Activated naive CD4-positive, alpha-beta T cell treated with Interleukin-2 at 50 U/mL for 16 hours (primary cell): ENCODE data around the gene MEMO1.
"Not testable (repeated sequence)": the region's sequence is repeated elsewhere in the genome, so short reads cannot be mapped to it uniquely, and the experiment has no call there.

Experiments used
- DNase-seq: peaks from one replicate; pipeline ENCODE4 v3.0.0-alpha.2; 2020

MEMO1 gene

DNA sequence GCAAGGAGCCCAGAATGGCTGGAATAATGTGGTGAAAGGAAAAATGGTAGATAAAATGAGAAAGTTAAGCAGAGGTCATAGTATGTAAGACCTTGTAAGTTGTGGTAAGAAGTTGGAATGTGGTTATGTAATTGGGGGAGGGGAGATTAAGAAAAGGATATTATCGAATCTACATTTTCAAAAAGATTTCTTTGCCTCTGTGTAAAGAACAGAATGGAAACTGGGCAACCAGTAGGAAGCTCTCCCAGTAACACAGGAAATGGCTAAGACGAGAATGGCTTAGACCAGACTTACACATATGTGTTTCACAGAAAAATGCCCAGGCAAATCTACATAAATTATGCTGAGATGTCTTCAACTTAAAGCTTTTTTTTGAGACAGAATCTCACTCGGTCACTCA is 13.2 kb downstream of the MEMO1 start:
- DNase-seq = no peak

DNA sequence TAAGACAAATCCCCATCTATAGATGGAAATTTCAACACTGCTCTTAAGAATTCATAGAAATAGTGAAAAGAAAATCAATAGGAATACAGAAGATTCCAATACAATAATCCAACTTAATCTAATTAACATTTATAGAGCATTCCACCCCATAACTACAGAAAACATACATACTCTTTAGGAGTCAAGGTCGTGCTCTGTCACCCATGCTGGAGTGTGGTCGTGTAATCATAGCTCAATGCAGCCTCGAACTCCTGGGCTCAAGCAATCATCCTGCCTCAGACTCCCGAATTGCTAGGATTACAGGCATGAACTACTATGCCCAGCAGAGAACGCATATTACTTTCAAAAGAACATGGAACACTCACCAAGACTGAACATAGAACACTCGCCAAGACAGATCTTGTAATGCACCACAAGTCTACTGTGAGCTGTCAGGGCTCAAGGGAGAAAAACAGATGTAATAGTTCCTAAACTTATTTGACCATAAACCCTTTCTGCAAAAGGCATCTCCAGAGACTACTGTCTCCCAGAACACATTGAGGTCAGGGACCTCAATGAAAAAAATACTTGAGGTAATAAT is 14.1 kb downstream of the MEMO1 start:
- no peak for DNase-seq

DNA sequence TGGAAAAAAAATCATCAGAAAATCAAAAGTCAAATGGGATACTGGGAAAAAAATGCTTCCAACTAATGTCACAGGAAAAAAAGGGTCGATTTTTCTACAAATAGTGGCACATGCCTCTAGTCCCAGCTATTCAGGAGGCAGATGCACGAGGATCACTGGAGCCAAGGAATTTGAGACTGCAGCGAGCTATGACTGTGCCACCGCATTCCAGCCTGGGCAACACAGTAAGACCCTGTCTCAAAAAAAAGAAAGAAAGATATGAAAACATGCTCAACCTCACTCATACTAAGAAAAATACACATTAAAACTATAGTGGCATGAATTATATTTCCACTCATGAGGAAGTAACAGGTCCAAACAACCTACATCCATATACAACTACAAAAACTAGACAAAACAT is 17.9 kb downstream of the MEMO1 start:
- DNase-seq = no peak

GRCh38 chr2:31992025-31992579 is 18.7 kb downstream of the MEMO1 start:
- DNase-seq = no peak

DNA sequence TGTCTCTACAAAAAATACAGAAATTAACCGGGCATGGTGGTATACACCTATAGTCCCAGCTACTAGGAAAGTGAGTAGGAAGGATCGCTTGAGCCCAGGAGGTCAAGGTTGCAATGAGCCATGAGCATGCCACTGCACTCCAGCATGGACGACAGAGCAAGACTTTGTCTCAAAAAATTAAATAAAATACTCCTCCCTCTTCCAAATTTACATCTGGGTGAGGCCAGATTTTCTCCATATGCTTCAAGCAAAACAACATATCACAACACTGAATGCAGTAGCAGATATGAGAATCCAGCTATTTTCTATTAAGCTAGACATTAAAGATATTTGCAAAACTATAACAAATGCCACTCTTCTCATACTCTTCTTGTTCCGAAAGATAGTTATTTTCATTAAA is 20.9 kb downstream of the MEMO1 start:
- DNase-seq = no peak

GRCh38 chr2:31987454-31988220 is 23.2 kb downstream of the MEMO1 start:
- no peak for DNase-seq

GRCh38 chr2:31986906-31987305 is 23.9 kb downstream of the MEMO1 start:
- DNase-seq = no peak

DNA sequence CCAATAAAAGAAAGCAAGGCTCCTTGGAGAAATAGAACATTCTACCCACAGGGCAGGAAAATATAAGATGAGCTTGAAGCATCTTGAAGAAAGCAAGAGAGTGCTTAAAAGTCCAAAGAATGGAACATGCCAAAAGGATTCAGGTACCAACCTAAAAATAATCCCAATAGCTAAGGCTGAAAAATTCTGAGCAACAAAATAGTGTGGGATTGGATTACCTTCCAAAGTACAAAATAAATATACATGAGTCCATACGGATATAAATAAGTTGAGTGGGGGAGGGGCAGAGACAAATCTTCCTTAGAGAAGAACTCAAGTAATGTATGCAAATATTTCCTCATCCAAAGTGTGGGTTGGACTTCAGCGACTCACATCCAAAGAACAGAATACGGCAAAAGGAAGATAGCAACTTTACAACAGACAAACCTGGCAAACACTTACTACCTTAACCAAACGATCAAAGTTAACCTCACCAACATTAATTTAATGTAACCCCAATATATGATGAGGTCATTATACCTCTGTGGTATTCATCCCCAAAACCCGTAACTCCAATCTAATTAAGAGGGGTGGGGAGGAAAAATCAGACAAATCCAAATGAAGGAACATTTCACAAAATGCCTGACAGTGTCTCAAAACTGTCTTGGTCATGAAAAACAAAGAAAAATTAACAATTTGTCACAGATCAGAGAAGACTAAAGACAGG is 26.9 kb downstream of the MEMO1 start:
- no peak for DNase-seq

GRCh38 chr2:31980674-31981356 is 30.0 kb downstream of the MEMO1 start:
- no peak for DNase-seq

- DNase-seq = no peak
Observed at GRCh38 chr2:31979956-31980355, 30.9 kb downstream of the MEMO1 start.

DNA sequence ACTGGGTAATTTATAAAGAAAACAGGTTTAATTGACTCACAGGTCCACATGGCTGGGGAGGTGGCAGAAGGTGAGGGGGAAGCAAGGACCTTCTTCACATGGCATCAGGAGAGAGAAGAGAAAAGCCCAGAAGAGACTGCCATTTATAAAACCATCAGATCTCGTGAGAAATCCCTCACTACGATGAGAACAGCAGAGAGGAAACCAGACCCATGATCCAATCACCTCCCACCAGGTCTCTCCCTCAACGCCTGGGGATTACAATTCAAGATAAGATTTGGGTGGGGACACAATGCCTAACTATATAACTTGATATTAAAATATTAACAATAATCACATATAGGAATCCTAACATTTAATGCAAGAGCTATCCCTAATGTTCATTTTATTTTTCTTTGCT is 31.8 kb downstream of the MEMO1 start:
- no peak for DNase-seq

GRCh38 chr2:31978436-31978835 is 32.4 kb downstream of the MEMO1 start:
- DNase-seq = no peak

DNA sequence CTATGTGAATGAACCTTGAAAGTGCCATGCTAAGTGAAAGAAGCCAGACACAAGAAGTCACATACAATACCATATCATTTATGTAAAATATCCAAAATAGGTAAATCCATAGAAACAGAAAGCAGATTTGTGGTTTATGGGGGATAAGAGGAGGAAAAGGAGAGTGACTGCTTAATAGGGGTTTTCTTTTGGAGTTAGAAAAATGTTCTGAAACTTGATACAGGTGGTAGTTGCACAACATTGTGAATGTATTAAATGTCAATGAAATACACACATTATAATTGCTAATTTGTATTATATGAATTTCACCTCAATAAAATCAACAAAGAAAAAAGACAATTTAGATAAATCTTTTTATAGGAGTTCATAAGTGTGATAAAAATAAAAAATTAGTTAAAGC is 37.1 kb downstream of the MEMO1 start:
- DNase-seq = no peak

- DNase-seq = no peak
Observed at GRCh38 chr2:31972059-31972458, 38.7 kb downstream of the MEMO1 start.

DNA sequence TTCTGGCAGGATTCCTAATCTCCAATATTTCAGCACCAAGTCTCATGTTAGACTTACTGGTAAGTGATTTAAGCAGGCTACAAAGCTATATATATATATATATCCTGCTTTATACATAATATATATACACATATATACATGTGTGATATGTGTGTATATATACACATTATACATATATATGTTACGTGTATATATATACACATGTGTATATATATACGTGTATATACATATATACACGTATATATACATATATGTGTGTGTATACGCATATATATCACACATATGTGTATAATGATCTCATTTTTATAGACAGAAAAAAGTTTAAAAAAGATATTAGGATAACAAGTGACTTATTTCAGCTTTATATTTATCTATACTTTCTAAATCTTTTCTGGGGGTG is 41.6 kb downstream of the MEMO1 start:
- no peak for DNase-seq

DNA sequence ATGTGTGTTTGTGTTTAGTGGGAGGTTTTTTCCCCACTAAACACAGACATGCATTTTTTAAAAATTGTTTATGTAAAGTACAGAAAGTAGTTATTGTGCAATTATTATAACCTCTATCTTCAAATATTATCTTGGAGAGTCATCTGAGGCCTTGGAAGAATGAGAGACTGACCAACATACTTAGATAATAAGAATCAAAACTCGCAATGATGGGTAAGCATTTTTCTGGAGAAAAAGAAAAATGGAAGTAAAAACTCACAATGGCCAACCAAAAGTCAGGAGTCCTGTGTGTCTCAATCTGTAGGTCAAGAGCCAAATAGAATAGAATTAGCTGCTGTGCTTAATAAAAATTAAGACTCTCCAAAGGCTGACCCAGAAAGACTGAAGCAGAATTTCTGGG is 43.0 kb downstream of the MEMO1 start:
- DNase-seq = no peak

GRCh38 chr2:31966402-31966801 is 44.4 kb downstream of the MEMO1 start:
- DNase-seq = not testable (repeated sequence)

- DNase-seq = no peak
Observed at GRCh38 chr2:31965094-31965493, 45.7 kb downstream of the MEMO1 start.

- DNase-seq = peak; percentile 34
Observed at GRCh38 chr2:31962757-31963361, 47.9 kb downstream of the MEMO1 start.

DNA sequence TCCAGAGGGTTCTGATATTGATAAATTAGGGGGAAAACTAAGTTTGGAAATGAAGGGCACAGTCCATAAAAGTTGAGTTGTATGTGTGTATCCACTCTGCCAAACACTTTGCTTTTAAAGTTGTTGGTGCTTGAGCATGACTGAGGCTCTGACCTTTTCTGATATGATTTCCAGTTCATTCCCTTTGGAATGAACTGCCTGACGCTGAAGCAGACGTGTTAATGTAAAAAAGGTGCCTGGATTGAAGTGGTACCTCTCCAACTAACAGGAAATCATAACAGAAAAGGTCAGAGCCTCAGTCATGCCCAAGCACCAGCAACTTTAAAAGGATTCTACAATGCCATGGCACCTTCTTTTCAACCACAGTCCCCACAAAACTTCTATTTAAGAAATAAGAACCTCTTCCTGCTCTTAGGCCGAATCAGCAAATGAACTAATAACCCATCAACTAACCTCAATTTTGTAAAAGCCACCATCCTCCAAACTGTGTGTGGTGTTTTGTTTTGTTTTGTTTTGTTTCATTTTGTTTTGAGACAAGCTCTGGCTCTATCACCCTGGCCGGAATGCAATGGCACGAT is 52.6 kb downstream of the MEMO1 start:
- DNase-seq = no peak

- no peak for DNase-seq
Observed at GRCh38 chr2:31957354-31958139, 53.3 kb downstream of the MEMO1 start.

GRCh38 chr2:31956934-31957333 is 53.9 kb downstream of the MEMO1 start:
- DNase-seq = not testable (repeated sequence)
